Effector memory CD4-positive, alpha-beta T cell (primary cell): ENCODE data around the gene GSG1L.
A peak's percentile ranks its signal among the peaks of the same experiment; 100 is the strongest.
"Not testable (repeated sequence)": the region's sequence is repeated elsewhere in the genome, so short reads cannot be mapped to it uniquely, and the experiment has no call there.

Source experiments
- DNase-seq, 3 donors: peaks; one replicate each; pipeline ENCODE4 v3.0.0-alpha.2; 2020
- H3K27ac ChIP-seq: 2 replicates; pipeline ENCODE4 v1.7.0; 2013; ENCODE audit warnings: mild to moderate bottlenecking, low read length, moderate library complexity; ENCODE audit not compliant: insufficient read depth, poor library complexity, severe bottlenecking
- H3K27me3 ChIP-seq: replicated peaks from 2 replicates; pipeline ENCODE4 v1.7.0; 2013; ENCODE audit warnings: mild to moderate bottlenecking, low read length; ENCODE audit not compliant: insufficient read depth, control insufficient read depth, poor library complexity, severe bottlenecking
- H3K36me3 ChIP-seq: 2 replicates; pipeline ENCODE4 v1.7.0; 2013; ENCODE audit warnings: mild to moderate bottlenecking, low read length, moderate library complexity; ENCODE audit not compliant: control insufficient read depth, insufficient read depth
- H3K4me1 ChIP-seq: 2 replicates; pipeline ENCODE4 v1.7.0; 2013; ENCODE audit warnings: low read length, mild to moderate bottlenecking; ENCODE audit not compliant: control insufficient read depth, insufficient read depth, poor library complexity, severe bottlenecking
- H3K4me3 ChIP-seq: 2 replicates; pipeline ENCODE4 v1.7.0; 2013; ENCODE audit warnings: low read length, low read depth, mild to moderate bottlenecking; ENCODE audit not compliant: insufficient read depth, poor library complexity, severe bottlenecking
- H3K9me3 ChIP-seq: 2 replicates; pipeline ENCODE4 v1.7.0; 2013; ENCODE audit warnings: mild to moderate bottlenecking, low read length, moderate library complexity; ENCODE audit not compliant: control insufficient read depth

Gene GSG1L

GRCh38 chr16:27751233-27751632 is 312.3 kb downstream of the GSG1L start:
- no peak overlapping the region for H3K27ac ChIP-seq
- H3K36me3 ChIP-seq, result no peaks in the 10 kb centered on the region
- no peaks in the 10 kb centered on the region for H3K27me3 ChIP-seq
- H3K9me3 ChIP-seq, result no peaks in the 10 kb centered on the region
- DNase-seq, result no peak
- H3K4me1 ChIP-seq, result no peaks in the 10 kb centered on the region
- no peak overlapping the region for H3K4me3 ChIP-seq

GRCh38 chr16:27749946-27750345 is 313.6 kb downstream of the GSG1L start:
- no peaks in the 10 kb centered on the region for H3K36me3 ChIP-seq
- no peaks in the 10 kb centered on the region for H3K4me1 ChIP-seq
- no peak for DNase-seq

GRCh38 chr16:27749547-27749875 is 314.0 kb downstream of the GSG1L start:
- no peaks in the 10 kb centered on the region for H3K9me3 ChIP-seq
- no peak overlapping the region for H3K4me3 ChIP-seq
- DNase-seq, result no peak
- no peaks in the 10 kb centered on the region for H3K36me3 ChIP-seq
- no peaks in the 10 kb centered on the region for H3K27me3 ChIP-seq
- no peak overlapping the region for H3K27ac ChIP-seq
- no peaks in the 10 kb centered on the region for H3K4me1 ChIP-seq

More at GRCh38 chr16:27749946-27750345, 313.6 kb downstream of the GSG1L start:
- no peak overlapping the region for H3K27ac ChIP-seq
- no peak overlapping the region for H3K4me3 ChIP-seq
- no peaks in the 10 kb centered on the region for H3K9me3 ChIP-seq
- H3K27me3 ChIP-seq, result no peaks in the 10 kb centered on the region

- peak in 1 of 3 donors; percentile 9 for DNase-seq
- no peaks in the 10 kb centered on the region for H3K36me3 ChIP-seq
Observed at GRCh38 chr16:27748868-27749546, 314.5 kb downstream of the GSG1L start.

GRCh38 chr16:27747946-27748345 is 315.6 kb downstream of the GSG1L start:
- Histone ChIP-seq H3K4me1 (no peaks in the 10 kb centered on the region), H3K27me3 (no peaks in the 10 kb centered on the region), H3K4me3 (no peak overlapping the region), H3K36me3 (no peaks in the 10 kb centered on the region), H3K27ac (no peak overlapping the region), H3K9me3 (no peaks in the 10 kb centered on the region)
- no peak for DNase-seq

More at GRCh38 chr16:27748868-27749546, 314.5 kb downstream of the GSG1L start:
- Histone ChIP-seq H3K4me3 (no peak overlapping the region), H3K27ac (no peak overlapping the region), H3K4me1 (no peaks in the 10 kb centered on the region), H3K27me3 (no peaks in the 10 kb centered on the region), H3K9me3 (no peaks in the 10 kb centered on the region)

GRCh38 chr16:27746076-27746855 is 317.2 kb downstream of the GSG1L start:
- Histone ChIP-seq H3K27me3 (no peaks in the 10 kb centered on the region), H3K36me3 (no peaks in the 10 kb centered on the region), H3K9me3 (no peaks in the 10 kb centered on the region), H3K4me3 (no peak overlapping the region), H3K27ac (no peak overlapping the region), H3K4me1 (no peaks in the 10 kb centered on the region)
- no peak for DNase-seq

GRCh38 chr16:27745348-27745747 is 318.2 kb downstream of the GSG1L start:
- Histone ChIP-seq H3K4me1 (no peaks in the 10 kb centered on the region), H3K36me3 (no peaks in the 10 kb centered on the region), H3K9me3 (no peaks in the 10 kb centered on the region), H3K27me3 (no peaks in the 10 kb centered on the region), H3K27ac (no peak overlapping the region), H3K4me3 (no peak overlapping the region)
- DNase-seq, result no peak

GRCh38 chr16:27743963-27744362 is 319.6 kb downstream of the GSG1L start:
- H3K27me3 ChIP-seq, result no peaks in the 10 kb centered on the region
- no peaks in the 10 kb centered on the region for H3K9me3 ChIP-seq
- DNase-seq, result no peak
- no peaks in the 10 kb centered on the region for H3K36me3 ChIP-seq
- H3K4me1 ChIP-seq, result no peaks in the 10 kb centered on the region
- H3K4me3 ChIP-seq, result no peak overlapping the region
- H3K27ac ChIP-seq, result no peak overlapping the region

- not testable (repeated sequence) for H3K36me3 ChIP-seq, H3K4me1 ChIP-seq, H3K9me3 ChIP-seq, H3K27me3 ChIP-seq, H3K4me3 ChIP-seq, DNase-seq, H3K27ac ChIP-seq
Observed at GRCh38 chr16:27743001-27743400, 320.5 kb downstream of the GSG1L start.

- Histone ChIP-seq H3K36me3 (no peaks in the 10 kb centered on the region), H3K4me1 (no peaks in the 10 kb centered on the region)
- DNase-seq, result no peak
Observed at GRCh38 chr16:27742333-27742732, 321.2 kb downstream of the GSG1L start.

More at GRCh38 chr16:27742333-27742732, 321.2 kb downstream of the GSG1L start:
- H3K27me3 ChIP-seq, result no peaks in the 10 kb centered on the region
- H3K4me3 ChIP-seq, result no peak overlapping the region
- H3K27ac ChIP-seq, result no peak overlapping the region
- H3K9me3 ChIP-seq, result no peaks in the 10 kb centered on the region
